GM06990 (cell line): ENCODE measurements around the gene CD247.

Source experiments
- DNase-seq: peaks from one replicate; pipeline ENCODE4 v3.0.0-alpha.2; 2011; ENCODE audit not compliant: insufficient read length; ENCODE audit errors: extremely low read depth
- H3K27me3 ChIP-seq: replicated peaks from 2 replicates; pipeline ENCODE4 v1.6.0; 2011; ENCODE audit warnings: low read length; ENCODE audit not compliant: control insufficient read depth, insufficient read depth
- H3K36me3 ChIP-seq: 2 replicates; pipeline ENCODE4 v1.5.1; 2011; ENCODE audit warnings: low read length; ENCODE audit not compliant: control insufficient read depth, insufficient read depth
- H3K4me3 ChIP-seq: replicated peaks from 2 replicates; pipeline ENCODE4 v1.5.1; 2011; ENCODE audit warnings: low read depth, mild to moderate bottlenecking, control low read depth, low read length
- TF ChIP-seq, protein P1 (sequence below): IDR thresholded peaks from 2 replicates; pipeline ENCODE4 v1.5.1; 2011; ENCODE audit warnings: low read length, control low read depth, mild to moderate bottlenecking, inconsistent platforms; ENCODE audit not compliant: insufficient read depth, poor library complexity, severe bottlenecking

The CD247 gene

GRCh38 chr1:167512046-167512654 lies 6.2 kb downstream of the CD247 start:
- DNase-seq, result no peak
- Histone ChIP-seq H3K27me3 (no peaks in the 10 kb centered on the region), H3K4me3 (no peak overlapping the region), H3K36me3 (no peaks in the 10 kb centered on the region)
- TF ChIP-seq, protein P1, sequence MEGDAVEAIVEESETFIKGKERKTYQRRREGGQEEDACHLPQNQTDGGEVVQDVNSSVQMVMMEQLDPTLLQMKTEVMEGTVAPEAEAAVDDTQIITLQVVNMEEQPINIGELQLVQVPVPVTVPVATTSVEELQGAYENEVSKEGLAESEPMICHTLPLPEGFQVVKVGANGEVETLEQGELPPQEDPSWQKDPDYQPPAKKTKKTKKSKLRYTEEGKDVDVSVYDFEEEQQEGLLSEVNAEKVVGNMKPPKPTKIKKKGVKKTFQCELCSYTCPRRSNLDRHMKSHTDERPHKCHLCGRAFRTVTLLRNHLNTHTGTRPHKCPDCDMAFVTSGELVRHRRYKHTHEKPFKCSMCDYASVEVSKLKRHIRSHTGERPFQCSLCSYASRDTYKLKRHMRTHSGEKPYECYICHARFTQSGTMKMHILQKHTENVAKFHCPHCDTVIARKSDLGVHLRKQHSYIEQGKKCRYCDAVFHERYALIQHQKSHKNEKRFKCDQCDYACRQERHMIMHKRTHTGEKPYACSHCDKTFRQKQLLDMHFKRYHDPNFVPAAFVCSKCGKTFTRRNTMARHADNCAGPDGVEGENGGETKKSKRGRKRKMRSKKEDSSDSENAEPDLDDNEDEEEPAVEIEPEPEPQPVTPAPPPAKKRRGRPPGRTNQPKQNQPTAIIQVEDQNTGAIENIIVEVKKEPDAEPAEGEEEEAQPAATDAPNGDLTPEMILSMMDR, result no peak

GRCh38 chr1:167511374-167511986 lies 6.8 kb downstream of the CD247 start:
- H3K27me3 ChIP-seq, result no peaks in the 10 kb centered on the region
- no peaks in the 10 kb centered on the region for H3K36me3 ChIP-seq
- no peak for DNase-seq
- no peak overlapping the region for H3K4me3 ChIP-seq
- TF ChIP-seq, protein P1, result no peak

- Histone ChIP-seq H3K36me3 (no peaks in the 10 kb centered on the region), H3K27me3 (no peaks in the 10 kb centered on the region), H3K4me3 (no peak overlapping the region)
- DNase-seq, result no peak
- TF ChIP-seq, protein P1, result no peak
Observed at GRCh38 chr1:167510881-167511280, 7.4 kb downstream of the CD247 start.

DNA sequence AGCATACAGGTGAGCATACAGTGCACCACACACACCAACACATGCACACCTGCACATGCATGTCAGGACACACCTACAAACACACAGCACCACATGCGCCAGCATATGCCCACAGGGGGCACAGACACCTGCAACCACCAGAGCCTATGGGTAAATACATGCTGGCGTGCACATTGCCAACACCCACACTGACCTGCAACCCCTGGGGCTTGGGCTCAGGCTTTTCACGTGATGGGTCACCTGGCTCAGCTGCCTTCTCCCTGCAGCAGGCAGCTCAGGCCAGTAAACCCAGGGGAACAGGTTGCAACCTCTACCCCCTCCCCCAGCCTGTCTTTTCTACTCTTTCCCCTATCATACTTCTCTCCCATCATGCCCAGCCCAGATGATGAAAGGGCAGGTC lies 8.1 kb downstream of the CD247 start:
- no peak overlapping the region for H3K4me3 ChIP-seq
- no peaks in the 10 kb centered on the region for H3K27me3 ChIP-seq
- TF ChIP-seq, protein P1, result no peak
- no peak for DNase-seq
- H3K36me3 ChIP-seq, result no peaks in the 10 kb centered on the region

DNA sequence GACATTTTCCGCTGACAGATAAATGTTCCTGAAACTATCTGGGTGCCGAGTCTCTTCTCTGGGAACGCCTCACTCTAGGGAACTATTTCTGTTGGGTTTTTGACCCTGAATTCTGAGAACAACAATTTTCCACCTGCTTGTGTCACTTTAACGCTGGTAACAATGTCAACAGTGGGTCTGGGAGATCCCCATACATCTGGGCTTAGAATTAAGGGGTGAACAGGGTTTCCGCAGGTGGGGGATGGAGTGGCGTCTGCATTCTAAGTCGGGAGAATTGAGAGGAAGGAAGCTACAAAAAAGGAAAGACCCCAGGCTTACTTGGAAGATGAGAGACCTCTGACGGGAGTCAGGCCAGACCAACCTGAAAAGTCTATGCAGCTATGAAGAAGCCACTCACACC lies 8.7 kb downstream of the CD247 start:
- H3K36me3 ChIP-seq, result no peaks in the 10 kb centered on the region
- DNase-seq, result no peak
- no peak overlapping the region for H3K4me3 ChIP-seq
- H3K27me3 ChIP-seq, result no peaks in the 10 kb centered on the region
- TF ChIP-seq, protein P1, result no peak
